Keratinocyte (primary cell): ENCODE data around the gene TFF1. TPM values are rescaled to one million over a fixed set of nuclear protein-coding genes. Genes with fewer than 3 reads are reported as not detected.

Experiments used
- DNase-seq: peaks from one replicate; pipeline ENCODE4 v3.0.0-alpha.2; 2011; ENCODE audit warnings: low read depth, missing footprints, low spot score
- FAIRE-seq: peaks from 2 replicates; lab custom pipeline; 2011; peaks lifted over from hg19 to GRCh38; lab: Jason Lieb, UNC
- H2AFZ ChIP-seq: 2 replicates; pipeline ENCODE4 v1.6.0; 2012; ENCODE audit warnings: low read length, control low read depth, inconsistent platforms; ENCODE audit not compliant: control insufficient read depth
- H3K27ac ChIP-seq: 2 replicates; pipeline ENCODE4 v1.5.1; 2011; ENCODE audit warnings: low read length; ENCODE audit not compliant: control insufficient read depth, insufficient read depth
- H3K27me3 ChIP-seq: 3 replicates; pipeline ENCODE4 v1.6.0; 2011; ENCODE audit warnings: low read length; ENCODE audit not compliant: control insufficient read depth, insufficient read depth; ENCODE audit errors: extremely low read depth
- H3K36me3 ChIP-seq, 2 experiments: 2 replicates in 1 of 2; 3 replicates in 1 of 2; pipeline ENCODE4 v1.5.1; 2011; ENCODE audit warnings: low read length in 2 of 2, mild to moderate bottlenecking in 1 of 2; ENCODE audit not compliant: control insufficient read depth in 2 of 2, insufficient read depth in 2 of 2; ENCODE audit errors: extremely low read depth in 1 of 2
- H3K4me1 ChIP-seq: 3 replicates; pipeline ENCODE4 v1.5.1; 2011; ENCODE audit warnings: low read length; ENCODE audit not compliant: control insufficient read depth, insufficient read depth; ENCODE audit errors: extremely low read depth
- H3K4me2 ChIP-seq: 3 replicates; pipeline ENCODE4 v1.6.0; 2011; ENCODE audit warnings: low read depth, low read length; ENCODE audit not compliant: control insufficient read depth, insufficient read depth; ENCODE audit errors: extremely low read depth
- H3K4me3 ChIP-seq, 3 experiments: fragments of 200-600 bp in 1 of 3; sonication (generic) in 1 of 3; 2 replicates in 2 of 3; 3 replicates in 1 of 3; pipeline ENCODE4 v1.5.1; 2011 to 2016; ENCODE audit warnings: low read length in 3 of 3, mild to moderate bottlenecking in 3 of 3, control low read depth in 2 of 3, inconsistent platforms in 1 of 3, low read depth in 1 of 3, mixed read lengths in 1 of 3, mixed run types in 1 of 3, moderate library complexity in 1 of 3; ENCODE audit not compliant: control insufficient read depth in 2 of 3, insufficient read depth in 2 of 3; ENCODE audit errors: extremely low read depth in 1 of 3
- H3K79me2 ChIP-seq: 2 replicates; pipeline ENCODE4 v1.6.0; 2012; ENCODE audit warnings: low read length; ENCODE audit not compliant: control insufficient read depth, insufficient read depth
- H3K9ac ChIP-seq: 3 replicates; pipeline ENCODE4 v1.6.0; 2011; ENCODE audit warnings: low read length; ENCODE audit not compliant: control insufficient read depth, insufficient read depth; ENCODE audit errors: extremely low read depth
- H3K9me1 ChIP-seq: 3 replicates; pipeline ENCODE4 v1.6.0; 2011; ENCODE audit warnings: low read length; ENCODE audit not compliant: control insufficient read depth, insufficient read depth; ENCODE audit errors: extremely low read depth
- H3K9me3 ChIP-seq: 2 replicates; pipeline ENCODE4 v1.5.1; 2012; ENCODE audit warnings: low read depth, low read length; ENCODE audit not compliant: control insufficient read depth
- H4K20me1 ChIP-seq: 3 replicates; pipeline ENCODE4 v1.6.0; 2011; ENCODE audit warnings: low read length; ENCODE audit not compliant: control insufficient read depth, insufficient read depth; ENCODE audit errors: extremely low read depth
- CTCF ChIP-seq, 3 experiments: IDR thresholded peaks in 1 of 3; conservative IDR thresholded peaks in 1 of 3; optimal IDR thresholded peaks in 1 of 3; 2 replicates in 2 of 3; 3 replicates in 1 of 3; pipeline versions ENCODE3 to v1.5.1; 2011; ENCODE audit warnings: low read length in 3 of 3, mild to moderate bottlenecking in 3 of 3, moderate library complexity in 2 of 3, control low read depth in 1 of 3, inconsistent platforms in 1 of 3; ENCODE audit not compliant: insufficient read depth in 2 of 3; ENCODE audit errors: extremely low read depth in 1 of 3
- EZH2 ChIP-seq: IDR thresholded peaks from one replicate; pipeline ENCODE4 v1.6.1; 2012; ENCODE audit warnings: inconsistent platforms, mild to moderate bottlenecking, low read length, moderate library complexity
- dilution Hi-C: fragments of 300-500 bp; cut with MboI; formaldehyde crosslinking; loops from one replicate; pipeline ENCODE4 v1.7.0; 2020; ENCODE audit warnings: low sequenced_read_pairs; ENCODE audit not compliant: extremely low pct_ligation_motif_present
- polyA plus RNA-seq, 5 experiments: library from polyadenylated mRNA; depleted of rRNA in 3 of 5; stranded (reverse) in 3 of 5; stranded (forward) in 1 of 5; unstranded in 1 of 5; fragments of >200 nt; gene quantifications; 1 replicate in 1 of 5; 2 replicates in 3 of 5; 3 replicates in 1 of 5; pipeline versions ENCODE4 v1.2.1 to v1.2.3, GENCODE V29; 2011 to 2012; ENCODE audit warnings: missing spikeins in 2 of 5, low read depth in 1 of 5, low replicate concordance in 1 of 5

TFF1 gene
- polyA plus RNA-seq, 1 donor (not counting 4 experiments of a cell fraction or from before 2014, with no cell fraction given) = not detected

DNA sequence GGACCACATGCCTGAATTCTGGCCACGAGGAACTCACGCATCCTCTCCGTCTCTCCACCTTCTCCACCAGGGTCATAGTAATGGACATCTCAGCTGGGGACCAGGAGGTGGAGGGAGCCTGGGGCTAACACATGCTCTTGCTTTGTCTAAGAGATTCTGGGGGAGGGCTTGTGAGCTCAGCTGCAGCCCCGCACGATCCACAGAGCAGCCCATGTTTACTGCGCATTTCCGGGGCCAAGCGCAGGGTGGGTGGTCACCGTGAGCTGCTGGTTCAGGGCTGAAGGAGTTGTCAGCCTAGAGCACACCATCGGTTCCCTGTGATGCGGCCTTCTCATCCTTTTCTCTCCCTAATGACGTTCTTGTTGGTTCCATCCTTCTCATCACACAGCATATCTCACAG is 8.1 kb downstream of the TFF1 start:
- H3K79me2 ChIP-seq = no peaks in the 10 kb centered on the region
- H4K20me1 ChIP-seq = no peaks in the 10 kb centered on the region
- no peak overlapping the region for H3K27ac ChIP-seq
- no peak for TF ChIP-seq EZH2
- no peak for TF ChIP-seq CTCF (optimal IDR thresholded peaks at IDR 0.05 in 1 of 3, IDR thresholded peaks at IDR 0.05 in 1 of 3, conservative IDR thresholded peaks at IDR 0.05 in 1 of 3; ENCODE audit: extremely low read depth in 1 of 3, insufficient read depth in 2 of 3, low read length in 3 of 3)
- dilution Hi-C loops = no loop called here
- DNase-seq (no peak), FAIRE-seq (no peak)
- H3K4me1 ChIP-seq = no peaks in the 10 kb centered on the region
- H3K27me3 ChIP-seq = no peaks in the 10 kb centered on the region
- H3K9me3 ChIP-seq = peaks cover 3% of the 10 kb centered on the region
- no peak overlapping the region for H3K9ac ChIP-seq
- no peak overlapping the region for H3K4me2 ChIP-seq
- no peaks in the 10 kb centered on the region for H3K9me1 ChIP-seq
- H2AFZ ChIP-seq = no peak overlapping the region
- H3K36me3 ChIP-seq = no peaks in the 10 kb centered on the region
- no peak overlapping the region for H3K4me3 ChIP-seq

GRCh38 chr21:42357307-42357706 is 9.0 kb downstream of the TFF1 start:
- Histone ChIP-seq H4K20me1 (no peaks in the 10 kb centered on the region), H3K4me2 (no peak overlapping the region), H3K4me1 (no peaks in the 10 kb centered on the region), H2AFZ (no peak overlapping the region), H3K9me3 (peaks cover 3% of the 10 kb centered on the region), H3K27ac (no peak overlapping the region), H3K4me3 (no peak overlapping the region), H3K79me2 (no peaks in the 10 kb centered on the region), H3K27me3 (no peaks in the 10 kb centered on the region), H3K9me1 (no peaks in the 10 kb centered on the region), H3K9ac (no peak overlapping the region), H3K36me3 (no peaks in the 10 kb centered on the region)
- dilution Hi-C loops = no loop called here
- FAIRE-seq = no peak
- DNase-seq = no peak
- TF ChIP-seq CTCF (optimal IDR thresholded peaks at IDR 0.05 in 1 of 3, IDR thresholded peaks at IDR 0.05 in 1 of 3, conservative IDR thresholded peaks at IDR 0.05 in 1 of 3; ENCODE audit: extremely low read depth in 1 of 3, insufficient read depth in 2 of 3, low read length in 3 of 3) (no peak), EZH2 (no peak)
